ENCODE data around the gene SNAP29.
"Not testable (repeated sequence)": the region's sequence is repeated elsewhere in the genome, so short reads cannot be mapped to it uniquely, and the experiment has no call there.

SNAP29 gene

GRCh38 chr22:20836987-20837823 lies 21.6 kb upstream of the SNAP29 start:
- no peak for DNase-seq (ENCODE audit: low read depth)

GRCh38 chr22:20839354-20839753 lies 19.5 kb upstream of the SNAP29 start:
- not testable (repeated sequence) for DNase-seq (ENCODE audit: low read depth)

GRCh38 chr22:20839837-20840645 lies 18.8 kb upstream of the SNAP29 start:
- no peak for DNase-seq (ENCODE audit: low read depth)

- no peak for DNase-seq (ENCODE audit: low read depth)
Measured at GRCh38 chr22:20840646-20841371, 18.0 kb upstream of the SNAP29 start.

- no peak for DNase-seq (ENCODE audit: low read depth)
Measured at GRCh38 chr22:20843501-20843900, 15.3 kb upstream of the SNAP29 start.

- no peak for DNase-seq (ENCODE audit: low read depth)
Measured at GRCh38 chr22:20844055-20845037, 14.5 kb upstream of the SNAP29 start.

- no peak for DNase-seq (ENCODE audit: low read depth)
Measured at GRCh38 chr22:20847318-20847822, 11.4 kb upstream of the SNAP29 start.

GRCh38 chr22:20852076-20852475 lies 6.7 kb upstream of the SNAP29 start:
- DNase-seq (ENCODE audit: low read depth): no peak

- no peak for DNase-seq (ENCODE audit: low read depth)
Measured at GRCh38 chr22:20852503-20852902, 6.3 kb upstream of the SNAP29 start.

GRCh38 chr22:20853236-20853660 lies 5.6 kb upstream of the SNAP29 start:
- DNase-seq (ENCODE audit: low read depth): no peak

- DNase-seq (ENCODE audit: low read depth): no peak
Measured at GRCh38 chr22:20857247-20857643, 1.6 kb upstream of the SNAP29 start.

- DNase-seq (ENCODE audit: low read depth): peak; percentile 68
Measured at GRCh38 chr22:20857838-20858614, 781 bp upstream of the SNAP29 start.

- DNase-seq (ENCODE audit: low read depth): no peak
Measured at GRCh38 chr22:20859615-20860014, 808 bp downstream of the SNAP29 start.

- DNase-seq (ENCODE audit: low read depth): no peak
Measured at GRCh38 chr22:20862540-20862939, 3.7 kb downstream of the SNAP29 start.

GRCh38 chr22:20863366-20863765 lies 4.6 kb downstream of the SNAP29 start:
- DNase-seq (ENCODE audit: low read depth): no peak

GRCh38 chr22:20864186-20864908 lies 5.5 kb downstream of the SNAP29 start:
- no peak for DNase-seq (ENCODE audit: low read depth)

GRCh38 chr22:20865331-20865730 lies 6.5 kb downstream of the SNAP29 start:
- DNase-seq (ENCODE audit: low read depth): no peak

- no peak for DNase-seq (ENCODE audit: low read depth)
Measured at GRCh38 chr22:20865875-20866445, 7.2 kb downstream of the SNAP29 start.

GRCh38 chr22:20866736-20867135 lies 7.9 kb downstream of the SNAP29 start:
- no peak for DNase-seq (ENCODE audit: low read depth)
